ENCODE results near the gene PCSK1N. TPM values are rescaled to one million over a fixed set of nuclear protein-coding genes. Genes with fewer than 3 reads are reported as not detected.

The PCSK1N gene
- polyA plus RNA-seq, 1 of the 3 experiments (the other 2 are of a cell fraction), result 35.0 TPM

GRCh38 chrX:48790477-48790876 is 44.9 kb downstream of the PCSK1N start:
- WGBS (ENCODE audit: low lambda C conversion rate), result 14% methylated on average over 5 of the region's 5 CpGs
- Histone ChIP-seq H3K27me3 (ENCODE audit: insufficient read depth) (peaks cover 31% of the 10 kb centered on the region; the same call in 1 of the 2 replicates), H3K4me3 (ENCODE audit: low read depth in 2 of 2, low read length in 1 of 2) (no peak overlapping the region), H2AFZ (ENCODE audit: low read depth) (no peak overlapping the region), H3K27ac (ENCODE audit: low read depth in 2 of 2, low read length in 1 of 2) (no peak overlapping the region), H4K20me1 (ENCODE audit: insufficient read depth) (no peaks in the 10 kb centered on the region), H3K9me2 (no peaks in the 10 kb centered on the region), H3K9me3 (no peaks in the 10 kb centered on the region), H3K4me2 (no peak overlapping the region), H3K4me1 (ENCODE audit: control insufficient read depth in 1 of 2, insufficient read depth in 2 of 2, low read depth in 1 of 2, low read length in 1 of 2) (no peaks in the 10 kb centered on the region), H3K36me3 (replicated peaks in 1 of 2; ENCODE audit: control insufficient read depth in 1 of 2, insufficient read depth in 2 of 2, low read length in 1 of 2) (no peaks in the 10 kb centered on the region), H3K9ac (no peak overlapping the region), H3K79me2 (ENCODE audit: insufficient read depth) (no peaks in the 10 kb centered on the region), H3F3A (replicated peaks; ENCODE audit: insufficient read depth) (no peaks in the 10 kb centered on the region)
- ChIA-PET CTCF (interaction anchor here (0.6 kb wide), 1 partner anchor 99 kb away, joined by 3 read pairs; no protein-coding TSS in a partner anchor), POLR2A (no interaction called here)
- no peak for TF ChIP-seq CTCF (IDR thresholded peaks at IDR 0.05)
- no peak for TF ChIP-seq RXRA (IDR thresholded peaks at IDR 0.05; ENCODE audit: borderline replicate concordance, low read depth)
- no peak for TF ChIP-seq SIN3A (IDR thresholded peaks at IDR 0.05; ENCODE audit: borderline replicate concordance, low read depth, low read length)
- no peak for DNase-seq

- Histone ChIP-seq H3K4me2 (no peak overlapping the region), H3K36me3 (replicated peaks in 1 of 2; ENCODE audit: control insufficient read depth in 1 of 2, insufficient read depth in 2 of 2, low read length in 1 of 2) (no peaks in the 10 kb centered on the region), H4K20me1 (ENCODE audit: insufficient read depth) (no peaks in the 10 kb centered on the region), H3K79me2 (ENCODE audit: insufficient read depth) (no peaks in the 10 kb centered on the region), H3K27ac (ENCODE audit: low read depth in 2 of 2, low read length in 1 of 2) (no peak overlapping the region), H3K4me1 (ENCODE audit: control insufficient read depth in 1 of 2, insufficient read depth in 2 of 2, low read depth in 1 of 2, low read length in 1 of 2) (no peaks in the 10 kb centered on the region), H2AFZ (ENCODE audit: low read depth) (no peak overlapping the region), H3K9me3 (no peaks in the 10 kb centered on the region), H3K4me3 (ENCODE audit: low read depth in 2 of 2, low read length in 1 of 2) (no peak overlapping the region), H3F3A (replicated peaks; ENCODE audit: insufficient read depth) (no peaks in the 10 kb centered on the region), H3K9me2 (no peaks in the 10 kb centered on the region), H3K9ac (no peak overlapping the region), H3K27me3 (ENCODE audit: insufficient read depth) (peaks cover 31% of the 10 kb centered on the region; the same call in 1 of the 2 replicates)
- 38% methylated on average over 7 of the region's 7 CpGs for WGBS (ENCODE audit: low lambda C conversion rate)
- DNase-seq, result no peak
- ChIA-PET POLR2A (no interaction called here), CTCF (no interaction called here)
- TF ChIP-seq RAD21 (IDR thresholded peaks at IDR 0.05; ENCODE audit: low read length) (no peak), MEF2A (IDR thresholded peaks at IDR 0.05; ENCODE audit: borderline replicate concordance, low read depth) (no peak), GABPA (IDR thresholded peaks at IDR 0.05; ENCODE audit: low read depth) (no peak), RCOR1 (IDR thresholded peaks at IDR 0.05; ENCODE audit: low read length) (no peak), TCF12 (IDR thresholded peaks at IDR 0.05) (no peak), SIN3A (IDR thresholded peaks at IDR 0.05; ENCODE audit: borderline replicate concordance, low read depth, low read length) (no peak), MXI1 (IDR thresholded peaks at IDR 0.05; ENCODE audit: low read depth, low read length) (no peak), IRF3 (IDR thresholded peaks at IDR 0.05; ENCODE audit: low read depth, low read length) (no peak), TEAD4 (IDR thresholded peaks at IDR 0.05; ENCODE audit: borderline replicate concordance, insufficient read depth) (no peak), JUND (IDR thresholded peaks at IDR 0.05) (no peak), FOSL2 (IDR thresholded peaks at IDR 0.05; ENCODE audit: borderline replicate concordance, low read depth) (no peak), PBX3 (IDR thresholded peaks at IDR 0.05) (no peak), EP300 (IDR thresholded peaks at IDR 0.05; ENCODE audit: borderline replicate concordance in 1 of 2, low read depth in 1 of 2, low read length in 1 of 2) (no peak), RXRA (IDR thresholded peaks at IDR 0.05; ENCODE audit: borderline replicate concordance, low read depth) (no peak), REST (IDR thresholded peaks at IDR 0.05; ENCODE audit: low read depth, low read length) (no peak), POLR2AphosphoS5 (IDR thresholded peaks at IDR 0.05; ENCODE audit: low read depth, low read length) (no peak)
These were observed 45.8 kb downstream of the PCSK1N start for GRCh38 chrX:48789366-48790220.

Data from SK-N-SH (cell line).